Dendritic cell treated with granulocyte-macrophage colony-stimulating factor and Interleukin-4, amounts not matched to agents 40 ng/mL and 50 ng/mL, for 4 days (primary cell): Measurements from ENCODE around the gene MYPOP.

Experiments used
- H3K27ac Mint-ChIP-seq: one replicate; pipeline ENCODE4 v1.8.0; 2022; ENCODE audit warnings: mild to moderate bottlenecking, mixed read lengths
- H3K27me3 Mint-ChIP-seq: one replicate; pipeline ENCODE4 v1.8.0; 2022; ENCODE audit warnings: mild to moderate bottlenecking, mixed read lengths
- H3K36me3 Mint-ChIP-seq: one replicate; pipeline ENCODE4 v1.8.0; 2022; ENCODE audit warnings: low read depth, mixed read lengths
- H3K4me1 Mint-ChIP-seq: one replicate; pipeline ENCODE4 v1.8.0; 2022; ENCODE audit warnings: low read depth, mixed read lengths
- H3K4me3 Mint-ChIP-seq: one replicate; pipeline ENCODE4 v1.8.0; 2022; ENCODE audit warnings: mild to moderate bottlenecking, moderate library complexity, mixed read lengths
- H3K9me3 Mint-ChIP-seq: one replicate; pipeline ENCODE4 v1.8.0; 2022; ENCODE audit warnings: mixed read lengths
- intact Hi-C: fragments of 100-400 bp; cut with micrococcal nuclease; formaldehyde crosslinking; loops from one replicate; pipeline ENCODE4 v1.15.0; 2022

MYPOP gene

DNA sequence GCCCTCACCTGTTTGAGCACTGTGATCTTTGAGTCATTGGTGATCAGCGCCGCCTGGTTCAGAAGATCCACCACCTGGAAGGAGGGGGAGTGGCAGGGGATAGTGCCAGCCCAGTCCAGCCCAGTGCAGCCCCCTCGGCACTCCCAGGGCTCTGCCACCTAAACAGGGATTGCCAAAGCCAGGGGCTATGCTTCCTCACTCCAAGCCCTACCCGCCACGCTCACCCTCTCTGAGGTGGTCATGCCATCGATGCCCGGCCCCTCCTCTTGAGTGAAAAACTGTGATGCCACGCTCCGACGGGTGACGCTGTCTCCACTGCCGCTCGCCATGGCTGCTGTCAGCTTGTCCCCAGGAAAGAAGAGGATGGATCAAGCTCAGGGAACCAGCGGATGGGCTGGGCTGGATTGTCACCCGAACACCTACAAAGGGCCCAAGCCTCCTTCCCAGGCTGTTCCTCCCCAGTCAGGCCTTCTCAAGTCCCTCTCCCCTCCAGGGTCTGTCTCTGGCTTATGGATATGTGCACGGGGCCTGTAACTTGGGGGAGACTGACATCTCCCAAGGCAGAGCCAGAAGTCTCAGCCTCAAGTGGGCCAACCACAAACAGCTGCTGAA lies 48.1 kb downstream of the MYPOP start:
- intact Hi-C loops: no loop called here
- Mint-ChIP-seq H3K4me3 (no peak overlapping the region), H3K4me1 (peaks cover 7% of the 10 kb centered on the region), H3K36me3 (peaks cover 100% of the 10 kb centered on the region), H3K27ac (no peak overlapping the region), H3K27me3 (no peaks in the 10 kb centered on the region), H3K9me3 (no peaks in the 10 kb centered on the region)

DNA sequence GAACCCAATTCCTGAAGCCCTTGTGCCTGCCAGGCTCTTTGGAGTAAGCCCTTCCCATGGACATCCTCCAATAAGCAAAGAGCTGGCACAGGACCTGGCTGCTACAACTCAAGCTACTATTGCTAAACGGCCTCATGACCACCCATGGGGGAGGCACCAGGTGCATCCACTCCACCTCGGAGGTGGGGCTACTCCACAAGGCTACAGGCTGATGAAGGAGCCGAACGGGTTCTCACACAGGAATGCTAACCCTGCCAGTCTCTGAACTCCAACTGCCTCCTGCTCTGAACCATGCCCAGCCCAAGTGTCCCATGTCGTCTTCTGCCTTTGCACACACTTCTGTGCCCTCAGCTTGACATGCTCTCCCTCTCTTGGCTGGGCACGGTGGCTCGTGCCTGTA lies 49.4 kb downstream of the MYPOP start:
- Mint-ChIP-seq H3K27ac (no peak overlapping the region), H3K36me3 (peaks cover 100% of the 10 kb centered on the region)

DNA sequence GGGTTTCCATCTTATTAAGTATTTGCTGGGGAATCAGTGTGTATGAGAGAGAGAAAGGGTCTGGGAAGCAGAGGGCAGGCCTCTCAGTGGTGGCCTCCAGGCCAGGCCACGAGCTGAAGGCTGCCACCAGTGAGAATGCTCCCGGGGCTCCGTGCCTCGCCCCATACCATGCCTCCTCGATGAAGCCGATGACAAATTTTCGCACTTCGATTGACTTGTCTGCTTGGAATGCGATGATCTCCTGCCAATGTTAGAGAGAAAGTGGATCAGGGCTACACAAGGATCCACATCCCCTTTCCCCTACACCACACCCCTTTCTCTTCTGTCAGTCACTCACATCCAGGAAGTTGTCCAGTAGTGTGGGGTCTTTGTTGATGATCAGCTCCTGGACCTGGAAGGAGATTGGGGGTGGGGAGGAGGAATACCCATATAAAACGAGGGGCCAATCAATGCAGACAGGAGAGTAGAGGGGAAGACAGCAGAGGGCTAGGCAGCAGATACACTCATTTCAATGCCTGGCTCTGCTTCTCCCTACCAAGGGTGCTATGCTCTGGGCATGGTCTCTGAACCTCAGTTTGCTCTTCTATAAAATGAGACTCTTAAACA lies 50.2 kb downstream of the MYPOP start:
- intact Hi-C loops: no loop called here
- H3K27ac Mint-ChIP-seq: no peak overlapping the region
- no peaks in the 10 kb centered on the region for H3K4me1 Mint-ChIP-seq
- no peaks in the 10 kb centered on the region for H3K9me3 Mint-ChIP-seq
- H3K36me3 Mint-ChIP-seq: peaks cover 100% of the 10 kb centered on the region
- no peaks in the 10 kb centered on the region for H3K27me3 Mint-ChIP-seq
- no peak overlapping the region for H3K4me3 Mint-ChIP-seq

More for the DNA sequence above, 49.4 kb downstream of the MYPOP start:
- Mint-ChIP-seq H3K4me1 (peaks cover under 1% of the 10 kb centered on the region), H3K4me3 (no peak overlapping the region), H3K9me3 (no peaks in the 10 kb centered on the region), H3K27me3 (no peaks in the 10 kb centered on the region)
- intact Hi-C loops: no loop called here

DNA sequence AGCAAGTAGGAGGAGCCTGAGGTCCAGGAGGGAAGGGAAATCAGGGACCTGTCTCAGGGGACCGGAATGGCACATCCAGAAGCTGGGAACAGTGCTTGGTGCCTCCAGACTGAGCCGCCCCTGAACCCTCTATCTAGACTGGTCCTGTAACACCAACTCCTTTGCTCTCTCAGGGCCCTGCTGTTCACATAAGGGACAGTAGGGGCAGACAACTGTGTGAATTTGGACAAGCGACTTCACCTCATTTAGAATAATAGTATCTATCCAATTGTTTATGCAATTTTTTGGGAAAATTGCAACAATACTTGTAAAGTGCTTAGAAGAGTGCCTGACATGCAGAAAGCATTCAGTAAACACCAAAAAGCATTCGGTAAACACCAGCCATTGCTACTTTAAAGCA lies 53.5 kb downstream of the MYPOP start:
- intact Hi-C loops: no loop called here
- H3K27ac Mint-ChIP-seq: no peak overlapping the region
- no peak overlapping the region for H3K4me3 Mint-ChIP-seq
- H3K9me3 Mint-ChIP-seq: no peaks in the 10 kb centered on the region
- H3K27me3 Mint-ChIP-seq: no peaks in the 10 kb centered on the region
- no peaks in the 10 kb centered on the region for H3K4me1 Mint-ChIP-seq
- peaks cover 99% of the 10 kb centered on the region for H3K36me3 Mint-ChIP-seq

DNA sequence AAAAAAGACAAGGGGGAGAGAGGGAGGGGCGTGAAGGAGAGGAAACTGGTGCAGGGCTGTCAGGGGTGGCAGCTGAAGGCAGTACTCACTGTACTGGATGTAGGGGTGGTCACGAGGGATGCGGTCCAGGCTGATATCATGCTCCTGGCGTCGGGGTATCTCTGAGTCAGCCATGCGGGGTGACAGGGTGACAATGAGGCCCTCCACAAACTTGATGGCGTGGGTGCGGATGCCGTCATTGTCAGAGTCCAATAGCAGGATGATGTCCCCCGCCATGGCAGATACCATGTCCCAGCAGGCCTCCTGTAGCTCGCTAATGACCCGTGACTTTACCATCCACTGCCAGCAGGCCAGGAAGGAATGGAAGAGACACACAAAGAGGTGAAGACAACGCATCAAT lies 54.8 kb downstream of the MYPOP start:
- Mint-ChIP-seq H3K27ac (no peak overlapping the region), H3K36me3 (peaks cover 99% of the 10 kb centered on the region), H3K9me3 (no peaks in the 10 kb centered on the region), H3K27me3 (no peaks in the 10 kb centered on the region), H3K4me3 (no peak overlapping the region), H3K4me1 (no peaks in the 10 kb centered on the region)
- intact Hi-C loops: no loop called here

DNA sequence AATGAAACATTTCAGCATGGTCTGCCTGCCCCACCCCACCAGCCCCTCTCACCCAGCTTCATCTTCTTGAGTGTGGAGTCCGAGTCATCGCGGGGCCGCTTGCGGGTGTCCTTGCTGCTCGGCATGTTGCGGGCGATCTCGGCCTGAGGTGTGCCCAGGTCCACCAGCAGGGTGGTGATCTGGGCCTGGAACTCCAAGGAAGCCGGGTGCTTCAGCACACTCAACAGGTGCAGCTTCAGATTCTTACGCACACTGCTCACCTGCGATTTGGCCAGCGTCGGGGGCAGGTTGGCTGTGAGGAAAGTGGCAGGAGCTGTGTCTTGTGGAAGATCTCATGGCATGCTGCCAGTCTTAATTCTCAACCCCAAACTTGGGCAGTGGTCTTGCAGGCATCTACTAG lies 60.2 kb downstream of the MYPOP start:
- no peaks in the 10 kb centered on the region for H3K9me3 Mint-ChIP-seq
- intact Hi-C loops: no loop called here
- no peaks in the 10 kb centered on the region for H3K4me1 Mint-ChIP-seq
- H3K36me3 Mint-ChIP-seq: peaks cover 98% of the 10 kb centered on the region
- H3K27ac Mint-ChIP-seq: no peak overlapping the region
- H3K27me3 Mint-ChIP-seq: no peaks in the 10 kb centered on the region
- H3K4me3 Mint-ChIP-seq: no peak overlapping the region
